RWPE1 (cell line): Measurements from ENCODE around the gene ASPHD1.

ENCODE experiments used
- CTCF ChIA-PET: fragments of 350-600 bp; sonication (Branson Sonifier 250); formaldehyde crosslinking; extraction: SDS; loops from one replicate; lab custom pipeline; 2021; lab: Yijun Ruan, JAX
- POLR2A ChIA-PET: fragments of 400-600 bp; formaldehyde crosslinking; extraction: SDS; loops from one replicate; lab custom pipeline; 2020; ENCODE audit warnings: antibody characterized with exemption; ENCODE audit not compliant: low non-redundant PET; lab: Yijun Ruan, JAX
- DNase-seq: peaks from one replicate; pipeline ENCODE4 v3.0.0; 2012; ENCODE audit warnings: low spot score
- H3K27ac ChIP-seq: fragments of 450-650 bp; 2 replicates; pipeline ENCODE4 v1.5.1; 2017
- CTCF ChIP-seq: fragments of 450-650 bp; conservative IDR thresholded peaks from 2 replicates; pipeline ENCODE4 v1.5.1; 2017; ENCODE audit warnings: low read depth, mild to moderate bottlenecking

ASPHD1 gene, protein sequence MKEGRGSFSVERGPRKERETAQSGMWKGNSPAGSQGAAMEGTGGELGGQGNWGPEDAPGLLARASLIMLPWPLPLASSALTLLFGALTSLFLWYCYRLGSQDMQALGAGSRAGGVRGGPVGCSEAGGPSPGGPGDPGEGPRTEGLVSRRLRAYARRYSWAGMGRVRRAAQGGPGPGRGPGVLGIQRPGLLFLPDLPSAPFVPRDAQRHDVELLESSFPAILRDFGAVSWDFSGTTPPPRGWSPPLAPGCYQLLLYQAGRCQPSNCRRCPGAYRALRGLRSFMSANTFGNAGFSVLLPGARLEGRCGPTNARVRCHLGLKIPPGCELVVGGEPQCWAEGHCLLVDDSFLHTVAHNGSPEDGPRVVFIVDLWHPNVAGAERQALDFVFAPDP

DNA sequence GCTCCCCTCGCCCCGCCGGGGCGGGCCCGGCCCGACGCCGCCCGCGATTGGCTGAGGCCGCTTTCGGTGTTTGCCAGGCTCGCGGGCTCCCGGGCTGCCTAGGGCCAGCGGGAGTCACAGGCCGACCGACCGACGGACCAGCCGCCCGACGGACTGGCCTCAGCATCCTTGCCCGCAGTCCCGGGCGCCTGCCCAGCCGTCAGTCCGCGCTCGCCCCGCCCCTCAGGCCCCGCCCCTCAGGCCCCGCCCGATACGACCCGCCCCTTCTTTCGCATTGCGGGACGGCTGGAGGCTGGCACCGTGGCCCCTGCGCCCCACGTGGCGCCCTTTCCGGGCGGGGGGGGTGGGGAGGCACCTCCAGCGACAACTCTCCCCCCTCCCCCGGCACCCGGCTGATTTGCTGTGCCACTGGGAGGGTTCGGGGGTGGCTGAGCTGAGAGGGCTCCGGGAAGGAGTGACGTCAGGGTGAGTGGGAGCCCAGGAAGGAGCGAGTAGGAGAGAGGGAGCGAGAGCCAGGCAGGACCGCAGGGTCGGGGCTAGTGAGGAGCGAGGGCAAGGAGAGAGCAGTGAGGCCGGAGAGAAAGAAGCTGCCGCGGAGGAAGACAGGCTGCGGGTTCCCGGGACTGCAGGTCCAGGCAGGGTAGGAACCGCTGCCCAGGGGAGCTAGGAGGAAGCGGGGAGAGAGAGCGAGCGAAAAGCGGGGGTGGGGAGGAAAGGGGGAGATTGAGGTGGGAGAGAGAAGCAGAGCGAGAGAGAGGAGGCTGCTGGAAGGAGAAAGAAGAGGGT lies at the start of gene ASPHD1:
Gene ASPHD1, plus strand, starts transcription at position 387 of the 786 bp plus-strand sequence. CDS start 484 bp downstream, outside the sequence.
- DNase-seq, result peak; percentile 87
- ChIA-PET CTCF (interaction anchor here (0.6 to 1.0 kb wide), 3 partner anchors 35 to 460 kb away, joined by 3 read pairs; no protein-coding TSS in a partner anchor), POLR2A (interaction anchor here (0.7 to 0.9 kb wide), 4 partner anchors 26 to 103 kb away, joined by 3 to 5 read pairs (median 4); partner anchors contain the start of genes KCTD13 and TMEM219)
- H3K27ac ChIP-seq, result peak within 1 kb of the TSS; percentile 80
- no peak for TF ChIP-seq CTCF

GRCh38 chr16:29850998-29851397 lies 49.3 kb upstream of the ASPHD1 start:
- POLR2A ChIA-PET, result interaction anchor here (0.7 kb wide), 1 partner anchor 93 kb away, joined by 7 read pairs; no protein-coding TSS in a partner anchor
- TF ChIP-seq CTCF, result no peak
- no peak for DNase-seq
- no peak overlapping the region for H3K27ac ChIP-seq
- CTCF ChIA-PET, result interaction anchor here (0.5 to 0.7 kb wide), 4 partner anchors 38 to 851 kb away, joined by 3 to 5 read pairs (median 4); no protein-coding TSS in a partner anchor

GRCh38 chr16:29852654-29853053 lies 47.6 kb upstream of the ASPHD1 start:
- no peak for TF ChIP-seq CTCF
- no peak for DNase-seq
- CTCF ChIA-PET, result interaction anchor here (1.4 kb wide), 1 partner anchor 180 kb away, joined by 5 read pairs; no protein-coding TSS in a partner anchor
- POLR2A ChIA-PET, result no interaction called here
- H3K27ac ChIP-seq, result no peak overlapping the region

DNA sequence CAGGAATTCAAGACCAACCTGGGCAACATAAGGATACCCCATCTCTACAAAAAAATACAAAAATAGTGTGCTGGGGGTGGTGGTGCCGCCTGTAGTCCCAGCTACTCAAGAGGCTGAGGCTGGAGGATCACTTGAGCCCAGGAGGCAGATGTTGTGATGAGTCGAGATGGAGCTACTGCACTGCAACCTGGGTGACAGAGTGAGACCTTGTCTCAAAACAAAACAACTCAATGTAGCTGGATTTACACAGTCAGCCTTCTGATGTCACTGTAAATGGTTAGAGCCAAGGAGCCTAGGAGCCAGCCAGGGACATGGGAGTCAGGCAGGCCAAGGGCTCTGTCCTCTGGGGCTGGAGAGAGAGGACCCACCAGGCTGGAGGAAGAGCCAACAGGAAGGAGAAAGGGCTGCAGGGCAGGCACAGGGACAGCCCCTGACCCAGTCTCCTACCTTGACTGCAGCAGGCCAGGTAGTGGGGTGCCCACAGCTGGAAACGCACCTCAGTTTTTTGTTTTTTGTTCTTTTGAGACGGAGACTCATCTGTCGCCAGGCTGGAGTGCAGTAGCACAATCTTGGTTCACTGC lies 45.7 kb upstream of the ASPHD1 start:
- no peak overlapping the region for H3K27ac ChIP-seq
- DNase-seq, result no peak
- ChIA-PET CTCF (no interaction called here), POLR2A (interaction anchor here (0.9 kb wide), 1 partner anchor 9 kb away, joined by 3 read pairs; the partner anchor contains the start of gene CDIPT)
- TF ChIP-seq CTCF, result no peak

DNA sequence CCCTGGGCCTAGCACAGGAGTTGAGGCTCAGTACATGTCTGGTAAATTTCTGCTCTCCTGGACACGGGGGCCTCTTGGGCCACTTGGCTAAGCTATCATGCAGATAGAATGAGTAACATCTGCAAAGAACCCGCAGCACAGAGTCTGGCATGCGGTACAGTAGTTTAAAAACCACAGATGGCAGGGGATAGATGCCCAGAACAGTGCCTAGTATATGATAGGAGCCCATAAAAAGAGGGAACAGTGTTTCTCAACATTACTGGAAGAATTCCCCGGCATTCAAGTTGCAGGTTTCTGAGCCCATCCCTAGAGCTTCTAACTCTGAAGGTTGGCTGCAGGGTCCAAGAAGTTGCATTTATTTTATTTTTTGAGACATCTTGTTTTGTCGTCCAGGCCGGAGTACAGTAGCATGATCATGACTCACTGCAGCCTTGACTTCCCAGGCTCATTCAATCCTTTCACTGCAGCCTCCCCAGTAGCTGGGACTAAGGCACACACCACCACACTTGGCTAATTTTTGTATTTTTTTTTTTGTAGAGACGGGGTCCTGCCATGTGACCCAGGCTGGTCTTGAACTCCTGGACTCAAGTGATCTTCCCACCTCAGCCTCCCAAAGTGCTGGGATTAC lies 43.0 kb upstream of the ASPHD1 start:
- DNase-seq, result no peak
- POLR2A ChIA-PET, result no interaction called here
- TF ChIP-seq CTCF, result no peak
- CTCF ChIA-PET, result interaction anchor here (0.5 kb wide), 1 partner anchor 148 kb away, joined by 3 read pairs; no protein-coding TSS in a partner anchor
- H3K27ac ChIP-seq, result no peak overlapping the region
